ENCODE results near the gene PPIL4. TPM values are rescaled to one million over a fixed set of nuclear protein-coding genes. Genes with fewer than 3 reads are reported as not detected.

PPIL4 gene
- total RNA-seq, 2 experiments from 2014 or later, result 21.6 to 36.3 TPM

DNA sequence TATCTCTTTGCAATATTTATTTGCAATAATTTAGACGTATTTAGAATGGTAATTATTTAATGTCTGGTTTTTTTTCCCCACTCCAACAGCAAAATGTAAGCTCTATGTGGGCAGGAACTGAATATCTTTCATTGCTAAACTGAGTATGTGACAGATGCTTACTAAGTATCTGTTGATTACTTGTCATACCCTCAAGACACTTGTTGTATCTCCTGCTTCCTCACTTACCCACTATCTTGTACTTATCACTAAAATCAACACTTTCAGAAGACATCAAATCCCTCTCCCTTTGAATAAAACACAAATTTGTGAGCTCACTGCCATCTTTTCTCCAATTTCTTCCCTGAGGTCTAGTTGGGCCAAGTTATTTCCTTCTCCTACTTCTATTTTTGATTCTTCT is 30.3 kb downstream of the PPIL4 start:
- Histone ChIP-seq H3K9me2 (ENCODE audit: insufficient read depth, low read length) (no peaks in the 10 kb centered on the region), H2AFZ (ENCODE audit: low read length) (no peak overlapping the region), H3K4me1 (ENCODE audit: insufficient read depth, low read length, poor library complexity, severe bottlenecking) (no peaks in the 10 kb centered on the region), H3K4me2 (ENCODE audit: low read length) (no peak overlapping the region), H4K20me1 (ENCODE audit: insufficient read depth, low read length) (no peaks in the 10 kb centered on the region), H3K79me2 (ENCODE audit: insufficient read depth, low read depth, low read length) (no peaks in the 10 kb centered on the region), H3K9me3 (ENCODE audit: low read length) (no peaks in the 10 kb centered on the region), H3K27ac (ENCODE audit: low read depth, low read length, poor library complexity, severe bottlenecking) (no peak overlapping the region), H3K4me3 (ENCODE audit: low read depth, low read length, poor library complexity, severe bottlenecking) (no peak overlapping the region), H3K36me3 (ENCODE audit: insufficient read depth, low read length) (peaks cover 76% of the 10 kb centered on the region)
- POLR2A ChIA-PET, result interaction anchor here (0.5 to 2.3 kb wide), 10 partner anchors 10 to 193 kb away, joined by 3 to 11 read pairs (median 4); no protein-coding TSS in a partner anchor
- TF ChIP-seq EZH2phosphoT487 (IDR thresholded peaks at IDR 0.05; ENCODE audit: borderline replicate concordance, low read depth, low read length) (no peak), CTCF (conservative IDR thresholded peaks at IDR 0.05; ENCODE audit: low read length) (no peak)
- intact Hi-C loops (cut with micrococcal nuclease; ENCODE audit: unreplicated experiment), result loop anchor here (10.0 kb wide), 1 partner anchor 201 kb away; the partner anchor contains the start of gene TAB2
- DNase-seq (ENCODE audit: low spot score), result no peak
- BruUV-seq (replicated peaks), result no TSS peak
- CTCF ChIA-PET (ENCODE audit: unreplicated experiment), result interaction anchor here (0.6 to 2.8 kb wide), 3 partner anchors 27 to 84 kb away, joined by 3 to 9 read pairs (median 3); no protein-coding TSS in a partner anchor

- no TSS peak for BruUV-seq (replicated peaks)
- intact Hi-C loops (cut with micrococcal nuclease; ENCODE audit: unreplicated experiment), result loop anchor here (10.0 kb wide), 1 partner anchor 199 kb away; the partner anchor contains the start of gene TAB2
- no peaks in the 10 kb centered on the region for H3K9me3 ChIP-seq (ENCODE audit: low read length)
- ChIA-PET CTCF (ENCODE audit: unreplicated experiment) (interaction anchor here (0.6 kb wide), 1 partner anchor 82 kb away, joined by 3 read pairs; no protein-coding TSS in a partner anchor), POLR2A (interaction anchor here (0.6 to 1.7 kb wide), 3 partner anchors 8 to 28 kb away, joined by 3 to 6 read pairs (median 4); no protein-coding TSS in a partner anchor)
- H3K27ac ChIP-seq (ENCODE audit: low read depth, low read length, poor library complexity, severe bottlenecking), result no peak overlapping the region
- H3K79me2 ChIP-seq (ENCODE audit: insufficient read depth, low read depth, low read length), result no peaks in the 10 kb centered on the region
- no peak overlapping the region for H3K4me2 ChIP-seq (ENCODE audit: low read length)
- TF ChIP-seq EZH2phosphoT487 (IDR thresholded peaks at IDR 0.05; ENCODE audit: borderline replicate concordance, low read depth, low read length) (no peak), CTCF (conservative IDR thresholded peaks at IDR 0.05; ENCODE audit: low read length) (no peak)
- no peaks in the 10 kb centered on the region for H3K9me2 ChIP-seq (ENCODE audit: insufficient read depth, low read length)
- H2AFZ ChIP-seq (ENCODE audit: low read length), result no peak overlapping the region
- H3K4me1 ChIP-seq (ENCODE audit: insufficient read depth, low read length, poor library complexity, severe bottlenecking), result no peaks in the 10 kb centered on the region
- no peak for DNase-seq (ENCODE audit: low spot score)
- no peak overlapping the region for H3K4me3 ChIP-seq (ENCODE audit: low read depth, low read length, poor library complexity, severe bottlenecking)
- H3K36me3 ChIP-seq (ENCODE audit: insufficient read depth, low read length), result peaks cover 66% of the 10 kb centered on the region
- H4K20me1 ChIP-seq (ENCODE audit: insufficient read depth, low read length), result no peaks in the 10 kb centered on the region
Measured at GRCh38 chr6:149513915-149514314, 31.9 kb downstream of the PPIL4 start.

Measured in OCI-LY7 (cell line).